Tibial artery (tissue), 4 donors: ENCODE measurements around the gene LACTBL1.
"Not testable (repeated sequence)": the region's sequence is repeated elsewhere in the genome, so short reads cannot be mapped to it uniquely, and the experiment has no call there.

ENCODE experiments used
- DNase-seq, 2 donors: peaks; one replicate each; pipeline ENCODE4 v3.0.0-alpha.2; 2019
- H3K27ac ChIP-seq, 2 donors: fragments of 200-600 bp; sonication (generic) in 1 of 2; 1 replicate in 1 of 2; 2 replicates in 1 of 2; pipeline ENCODE4 v1.5.1; 2018 to 2019; ENCODE audit warnings: mild to moderate bottlenecking in 1 of 2
- H3K27me3 ChIP-seq, 2 donors: fragments of 200-600 bp; sonication (generic) in 1 of 2; one replicate each; pipeline versions ENCODE4 v1.5.1 to v1.6.0; 2016 to 2019
- H3K36me3 ChIP-seq, 3 donors: fragments of 200-600 bp; sonication (generic) in 2 of 3; one replicate each; pipeline ENCODE4 v1.5.1; 2016 to 2019; ENCODE audit warnings: mild to moderate bottlenecking in 2 of 3
- H3K4me1 ChIP-seq, 4 donors: fragments of 200-600 bp; sonication (generic) in 2 of 4; 1 replicate in 3 of 4; 2 replicates in 1 of 4; pipeline ENCODE4 v1.5.1; 2016 to 2019
- H3K4me3 ChIP-seq, 2 donors: fragments of 200-600 bp; sonication (generic) in 1 of 2; 1 replicate in 1 of 2; 2 replicates in 1 of 2; pipeline ENCODE4 v1.5.1; 2018 to 2019; ENCODE audit warnings: mild to moderate bottlenecking in 2 of 2
- H3K9me3 ChIP-seq, 3 donors: fragments of 200-600 bp; sonication (generic) in 1 of 3; one replicate each; pipeline ENCODE4 v1.5.1; 2016 to 2019
- CTCF ChIP-seq, 2 experiments: fragments of 200-600 bp in 1 of 2; fragments of 450-650 bp in 1 of 2; IDR thresholded peaks; one replicate each; pipeline ENCODE4 v1.5.1; 2017 to 2019; ENCODE audit warnings: antibody characterized with exemption in 2 of 2, mild to moderate bottlenecking in 1 of 2, moderate library complexity in 1 of 2
- intact Hi-C: fragments of 100-400 bp; cut with DNase I; formaldehyde crosslinking; loops from one replicate; pipeline ENCODE4 v1.15.0; 2023; ENCODE audit warnings: low total_unique reads

The LACTBL1 gene

DNA sequence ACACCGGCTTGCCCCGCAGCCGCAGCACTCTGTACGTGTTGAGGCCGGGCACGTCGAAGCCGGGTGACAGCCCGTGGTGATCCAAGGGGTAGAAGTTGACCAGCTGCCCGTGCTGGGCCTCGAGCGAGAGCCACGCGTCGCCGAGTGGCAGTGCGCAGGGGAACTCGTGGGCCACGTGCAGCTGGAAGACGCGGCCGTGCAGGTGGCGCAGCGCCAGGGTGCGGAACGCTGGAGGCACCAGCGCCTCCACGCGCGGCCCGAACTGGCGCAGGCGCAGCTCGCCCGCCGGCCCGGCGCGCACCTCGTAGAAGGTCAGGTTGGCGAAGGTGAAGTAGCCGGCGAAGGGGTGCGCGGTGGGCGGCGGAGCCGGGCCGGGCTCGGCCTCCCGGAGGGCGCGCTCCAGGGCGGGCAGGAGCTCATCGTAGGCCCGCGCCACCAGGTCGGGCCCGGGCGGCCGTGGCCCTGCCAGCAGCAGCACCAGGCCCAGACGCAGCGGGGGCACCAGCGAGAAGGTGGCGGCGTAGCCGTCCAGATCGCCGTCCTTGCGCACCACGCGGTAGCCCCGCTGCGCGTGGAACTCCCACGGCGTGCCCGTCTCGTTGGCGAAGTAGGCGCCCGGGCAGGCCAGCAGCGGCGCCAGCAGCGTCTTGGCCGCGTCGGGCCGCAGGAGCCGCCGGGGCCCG is 19.5 kb downstream of the LACTBL1 start:
- no peak overlapping the region for H3K27ac ChIP-seq
- H3K4me1 ChIP-seq, result peaks cover 0 to 8% (median 0%) of the 10 kb centered on the region in 4 donors
- DNase-seq, result no peak
- H3K36me3 ChIP-seq, result no peaks in the 10 kb centered on the region
- H3K9me3 ChIP-seq, result no peaks in the 10 kb centered on the region
- peaks cover 0 to 62% of the 10 kb centered on the region in 2 donors for H3K27me3 ChIP-seq
- no peak for TF ChIP-seq CTCF (IDR thresholded peaks at IDR 0.05)
- intact Hi-C loops, result no loop called here
- H3K4me3 ChIP-seq, result no peak overlapping the region

DNA sequence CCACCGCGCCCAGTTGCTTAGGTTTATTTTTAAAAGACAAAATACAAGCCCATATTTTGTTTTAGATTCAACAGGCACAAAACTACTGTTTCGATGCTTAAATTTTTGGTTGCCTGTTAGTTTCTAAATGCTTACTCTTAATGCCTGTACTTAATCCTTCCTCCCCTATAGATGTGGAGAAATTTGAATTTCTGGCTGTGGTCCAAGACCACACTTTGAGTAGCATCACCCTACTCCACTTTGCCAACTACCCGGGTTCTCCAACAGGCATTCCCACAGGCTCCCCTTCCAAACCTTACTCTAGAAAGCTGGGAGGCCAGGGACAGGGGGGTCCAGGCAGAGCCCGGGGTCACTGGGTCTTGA is 20.0 kb downstream of the LACTBL1 start:
- Histone ChIP-seq H3K9me3 (no peaks in the 10 kb centered on the region), H3K4me3 (no peak overlapping the region), H3K4me1 (peaks cover 0 to 8% (median 0%) of the 10 kb centered on the region in 4 donors), H3K27ac (no peak overlapping the region), H3K27me3 (peaks cover 0 to 65% of the 10 kb centered on the region in 2 donors), H3K36me3 (no peaks in the 10 kb centered on the region)
- no peak for TF ChIP-seq CTCF (IDR thresholded peaks at IDR 0.05)
- intact Hi-C loops, result no loop called here
- DNase-seq, result no peak

GRCh38 chr1:22951796-22952195 is 20.9 kb downstream of the LACTBL1 start:
- TF ChIP-seq CTCF (IDR thresholded peaks at IDR 0.05), result no peak
- H3K4me3 ChIP-seq, result no peak overlapping the region
- no peak for DNase-seq
- no peaks in the 10 kb centered on the region for H3K9me3 ChIP-seq
- H3K27ac ChIP-seq, result no peak overlapping the region
- peaks cover 0 to 71% of the 10 kb centered on the region in 2 donors for H3K27me3 ChIP-seq
- intact Hi-C loops, result no loop called here
- peaks cover 0 to 8% (median 0%) of the 10 kb centered on the region in 4 donors for H3K4me1 ChIP-seq
- H3K36me3 ChIP-seq, result no peaks in the 10 kb centered on the region

DNA sequence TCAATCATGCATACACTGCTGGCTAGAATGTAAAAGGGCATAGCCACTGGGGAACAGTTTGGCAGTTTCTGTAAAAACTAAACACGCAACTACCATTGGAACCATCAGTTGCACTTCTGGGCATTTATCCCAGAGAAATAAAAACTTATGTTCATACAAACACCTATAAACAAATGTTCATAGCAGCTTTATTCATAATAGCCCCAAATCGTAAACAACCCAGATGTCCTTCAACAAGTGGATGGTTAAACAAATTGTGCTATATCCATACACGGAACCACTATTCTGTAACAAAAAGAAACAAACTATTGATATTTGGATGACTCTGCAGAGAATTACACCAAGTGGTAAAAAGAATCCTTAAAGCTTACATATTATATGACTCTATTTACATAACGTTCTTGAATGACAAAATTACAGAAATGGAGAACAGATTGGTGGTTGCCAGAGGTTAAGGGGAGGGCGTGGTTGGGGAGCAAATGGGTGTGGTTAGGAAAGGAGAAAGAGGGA is 22.8 kb downstream of the LACTBL1 start:
- no peak overlapping the region for H3K27ac ChIP-seq
- peaks cover 0 to 71% of the 10 kb centered on the region in 2 donors for H3K27me3 ChIP-seq
- H3K36me3 ChIP-seq, result no peaks in the 10 kb centered on the region
- peaks cover 0 to 4% (median 0%) of the 10 kb centered on the region in 3 donors for H3K9me3 ChIP-seq
- intact Hi-C loops, result no loop called here
- TF ChIP-seq CTCF (IDR thresholded peaks at IDR 0.05), result no peak
- no peak overlapping the region for H3K4me3 ChIP-seq
- no peak for DNase-seq
- H3K4me1 ChIP-seq, result peaks cover 0 to 8% (median 0%) of the 10 kb centered on the region in 4 donors

DNA sequence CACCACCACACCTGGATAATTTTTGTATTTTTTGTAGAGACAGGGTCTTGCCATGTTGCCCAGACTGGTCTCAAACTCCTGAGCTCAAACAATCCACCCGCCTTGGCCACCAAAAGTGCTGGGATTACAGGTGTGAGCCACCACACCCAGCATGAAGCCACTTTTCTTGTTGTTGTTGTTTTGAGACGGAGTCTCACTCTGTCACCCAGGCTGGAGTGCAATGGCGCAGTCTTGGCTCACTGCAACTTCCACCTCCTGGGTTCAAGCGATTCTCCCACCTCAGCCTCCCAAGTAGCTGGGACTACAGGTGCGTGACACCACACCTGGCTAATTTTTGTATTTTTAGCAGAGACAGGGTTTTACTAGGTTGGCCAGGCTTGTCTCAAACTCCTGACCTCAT is 27.5 kb downstream of the LACTBL1 start:
- DNase-seq, H3K36me3 ChIP-seq, intact Hi-C loops, H3K4me1 ChIP-seq, H3K27ac ChIP-seq, H3K4me3 ChIP-seq, H3K9me3 ChIP-seq: not testable (repeated sequence)
- H3K27me3 ChIP-seq, result peaks cover 0 to 54% of the 10 kb centered on the region in 2 donors

DNA sequence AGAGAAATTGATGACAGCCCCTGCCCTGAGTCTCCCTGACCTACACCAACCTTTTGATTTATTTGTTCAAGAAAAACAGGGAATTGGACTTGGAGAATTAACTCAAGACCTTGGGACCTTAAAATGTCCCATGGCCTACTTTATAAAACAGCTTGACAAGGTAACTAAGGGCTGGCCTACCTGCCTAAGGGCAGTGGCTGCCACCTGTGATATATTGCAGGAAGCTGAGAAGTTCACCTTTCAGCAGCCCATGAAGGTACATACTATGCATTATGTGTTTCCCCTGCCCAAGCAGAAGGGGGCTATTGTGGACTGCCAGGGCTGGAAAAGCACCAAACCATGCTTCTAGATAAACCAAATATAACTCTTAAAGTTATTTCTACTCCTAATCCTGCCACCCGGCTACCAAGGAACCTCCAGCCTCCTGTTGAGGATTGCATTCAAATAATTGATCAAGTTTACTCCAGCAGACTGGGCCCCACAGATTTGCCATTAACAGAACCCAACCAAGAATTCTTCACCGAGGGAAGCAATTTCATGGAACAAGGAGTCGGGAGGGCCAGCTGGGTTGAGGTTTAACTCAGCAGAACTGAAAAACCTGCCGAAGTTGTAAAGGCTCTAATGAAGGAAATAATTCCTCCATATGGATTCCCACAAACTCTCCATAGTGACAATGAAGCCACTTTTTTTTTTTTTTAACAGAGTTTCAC is 28.2 kb downstream of the LACTBL1 start:
- TF ChIP-seq CTCF (IDR thresholded peaks at IDR 0.05), result no peak
- Histone ChIP-seq H3K27ac (no peak overlapping the region), H3K4me1 (no peaks in the 10 kb centered on the region), H3K4me3 (no peak overlapping the region), H3K27me3 (peaks cover 0 to 54% of the 10 kb centered on the region in 2 donors), H3K36me3 (no peaks in the 10 kb centered on the region), H3K9me3 (peaks cover 0 to 4% (median 0%) of the 10 kb centered on the region in 3 donors)
- no peak for DNase-seq
- intact Hi-C loops, result no loop called here
